GM19023 (cell line): ENCODE measurements around the gene ZNF541.

ENCODE experiments used
- ATAC-seq: cut with Tn5 transposase; IDR thresholded peaks from one replicate; pipeline ENCODE4 v1.9.1; 2021; ENCODE audit warnings: mild to moderate bottlenecking, moderate library complexity; ENCODE audit not compliant: unreplicated experiment

The ZNF541 gene

DNA sequence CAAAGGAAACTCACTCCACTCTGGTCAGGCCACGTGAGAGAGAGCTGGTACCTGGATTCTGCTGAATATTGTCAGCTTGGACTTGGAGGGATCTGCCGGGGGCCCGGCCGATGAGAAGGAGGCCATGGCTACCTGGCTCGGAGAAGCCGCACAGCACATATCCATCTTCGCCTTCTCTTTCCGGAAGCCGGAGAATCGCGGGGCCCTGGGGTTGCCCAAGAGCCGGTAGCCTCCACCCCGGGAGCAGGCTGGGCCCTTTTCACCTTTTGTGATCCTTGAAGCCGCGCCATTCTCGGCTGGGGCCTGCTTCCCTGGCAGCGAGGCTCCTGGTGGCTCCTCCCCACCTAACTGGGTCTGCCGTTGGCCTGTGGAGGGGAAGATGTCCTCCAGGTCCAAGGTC lies 28.9 kb downstream of the ZNF541 start:
- no peak for ATAC-seq

DNA sequence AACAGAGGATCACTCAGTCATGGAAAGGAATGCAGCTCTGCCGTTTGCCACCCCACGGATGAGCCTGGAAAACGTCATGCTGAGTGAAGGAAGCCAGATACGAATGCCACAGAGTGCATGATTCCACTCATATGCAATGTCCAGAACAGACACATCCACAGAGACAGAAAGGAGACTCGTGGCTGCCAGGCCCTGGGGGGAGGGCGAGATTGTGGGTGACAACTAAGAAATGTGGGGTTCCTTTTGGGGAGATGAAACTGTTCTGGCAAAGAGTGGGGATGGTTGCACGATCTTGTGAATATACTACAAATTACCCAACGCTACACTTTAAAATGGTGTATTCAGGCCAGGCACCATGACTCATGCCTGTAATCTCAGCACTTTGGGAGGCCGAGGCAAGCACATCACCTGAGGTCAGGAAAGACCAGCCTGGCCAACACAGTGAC lies 30.9 kb downstream of the ZNF541 start:
- no peak for ATAC-seq

- no peak for ATAC-seq
These were observed 31.4 kb downstream of the ZNF541 start for GRCh38 chr19:47541518-47541917.

- ATAC-seq = no peak
These were observed 32.2 kb downstream of the ZNF541 start for GRCh38 chr19:47540748-47541147.

DNA sequence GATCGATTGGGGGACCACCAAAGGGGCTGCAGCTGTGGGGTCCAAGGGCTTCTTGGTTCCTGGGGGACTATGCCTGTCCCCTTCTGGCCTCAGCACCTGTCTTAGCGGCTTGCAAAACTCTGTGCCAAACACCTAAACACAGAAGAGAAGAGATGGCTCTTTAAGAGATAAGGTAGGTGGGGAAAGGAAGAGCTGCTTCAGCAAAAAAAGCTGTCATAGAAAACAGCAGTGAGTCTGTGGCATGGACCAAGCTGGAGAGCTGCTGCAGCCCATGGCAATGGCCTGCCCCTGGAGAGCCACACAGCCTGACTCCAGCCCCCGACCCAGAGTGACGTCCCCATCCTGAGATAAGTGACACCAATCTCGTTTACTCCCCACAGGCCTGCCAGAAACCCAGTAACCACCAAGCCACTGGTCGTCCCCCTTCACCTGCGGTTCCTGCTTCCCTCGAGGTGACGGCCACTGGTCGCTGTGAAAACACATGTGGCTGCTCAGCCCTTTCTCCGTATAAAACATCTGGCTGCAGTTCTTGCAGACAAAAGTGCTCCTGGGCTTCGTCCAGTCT lies 33.1 kb downstream of the ZNF541 start:
- no peak for ATAC-seq

- no peak for ATAC-seq
These were observed 34.1 kb downstream of the ZNF541 start for GRCh38 chr19:47538812-47539211.

DNA sequence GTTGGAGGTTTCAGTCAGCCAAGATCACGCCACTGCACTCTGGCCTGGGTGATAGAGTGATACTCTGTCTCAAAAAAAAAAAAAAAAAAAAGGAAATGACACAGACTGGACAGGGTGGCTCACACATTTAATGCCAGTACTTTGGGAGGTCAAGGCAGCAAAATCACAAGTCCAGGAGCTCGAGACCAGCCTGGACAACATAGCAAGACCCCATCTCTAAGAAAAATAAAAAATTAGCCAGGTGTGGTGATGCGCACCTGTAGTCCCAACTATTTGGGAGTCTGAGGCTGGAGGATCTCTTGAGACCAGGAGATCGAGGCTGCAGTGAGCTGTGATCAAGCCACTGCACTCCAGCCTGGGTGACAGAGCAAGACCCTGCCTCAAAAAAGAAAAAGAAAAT lies 35.5 kb downstream of the ZNF541 start:
- ATAC-seq = no peak

DNA sequence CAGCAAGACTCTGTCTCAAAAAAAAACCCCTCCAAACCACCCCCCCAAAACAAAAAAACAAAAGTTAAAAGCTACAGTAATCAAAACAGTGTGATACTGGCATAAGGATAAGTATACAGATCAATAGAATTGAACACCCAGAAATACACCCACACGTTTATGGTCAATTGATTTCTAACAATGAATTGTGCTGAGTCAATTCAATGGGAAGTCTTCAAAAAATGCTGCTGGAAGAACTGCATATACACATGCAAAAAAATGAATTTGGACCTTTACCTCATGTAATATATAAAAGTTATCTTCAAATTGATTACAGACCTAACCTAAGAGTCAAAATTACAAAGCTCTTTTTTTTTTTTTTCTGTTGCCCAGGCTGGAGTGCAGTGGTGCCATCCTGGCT lies 38.3 kb downstream of the ZNF541 start:
- no peak for ATAC-seq

- no peak for ATAC-seq
These were observed 41.1 kb downstream of the ZNF541 start for GRCh38 chr19:47531640-47532387.

DNA sequence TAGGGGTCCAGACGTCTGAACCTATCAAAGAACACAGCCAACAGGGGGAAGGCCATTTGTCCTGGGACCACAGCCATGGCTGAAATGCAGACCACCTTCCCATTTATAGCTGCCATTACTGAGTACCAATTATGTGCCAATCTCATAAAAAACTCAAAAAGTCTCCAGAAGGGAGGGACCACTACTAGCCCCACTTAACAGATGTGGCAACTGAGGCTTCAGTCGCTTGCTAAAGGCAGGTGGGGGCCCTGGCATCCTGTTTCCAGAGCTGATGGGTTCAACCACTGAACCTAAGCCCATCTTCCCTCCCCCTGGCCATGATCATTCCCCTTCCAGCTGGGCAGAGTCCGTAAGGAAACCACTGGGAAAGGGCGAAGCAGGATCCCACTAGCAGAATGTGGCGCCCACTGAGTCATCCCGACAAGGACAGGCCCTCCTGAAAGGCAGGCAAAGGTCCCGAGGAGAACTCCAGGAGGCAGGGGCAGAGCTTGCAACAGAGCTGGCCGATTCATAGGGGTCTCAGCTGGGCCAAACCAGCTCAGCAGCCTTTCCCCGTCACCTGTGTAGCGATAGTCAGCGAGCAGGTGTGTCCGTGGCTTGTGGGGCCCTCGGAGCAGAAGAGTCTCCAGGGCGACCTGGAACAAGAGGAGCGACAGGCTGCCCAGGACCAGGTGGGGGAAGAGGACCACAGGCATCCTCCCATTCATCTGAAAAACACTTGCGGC lies 43.8 kb downstream of the ZNF541 start:
- ATAC-seq = no peak

- no peak for ATAC-seq
These were observed 46.1 kb downstream of the ZNF541 start for GRCh38 chr19:47526798-47527197.

- no peak for ATAC-seq
These were observed 49.5 kb downstream of the ZNF541 start for GRCh38 chr19:47523473-47523872.
